HS-27A (cell line): ENCODE measurements around the gene NBPF3.
"Not testable (repeated sequence)": the region's sequence is repeated elsewhere in the genome, so short reads cannot be mapped to it uniquely, and the experiment has no call there.

ENCODE experiments used
- DNase-seq: peaks from one replicate; pipeline ENCODE4 v3.0.0-alpha.2; 2012; ENCODE audit warnings: low read depth, missing footprints

The NBPF3 gene

DNA sequence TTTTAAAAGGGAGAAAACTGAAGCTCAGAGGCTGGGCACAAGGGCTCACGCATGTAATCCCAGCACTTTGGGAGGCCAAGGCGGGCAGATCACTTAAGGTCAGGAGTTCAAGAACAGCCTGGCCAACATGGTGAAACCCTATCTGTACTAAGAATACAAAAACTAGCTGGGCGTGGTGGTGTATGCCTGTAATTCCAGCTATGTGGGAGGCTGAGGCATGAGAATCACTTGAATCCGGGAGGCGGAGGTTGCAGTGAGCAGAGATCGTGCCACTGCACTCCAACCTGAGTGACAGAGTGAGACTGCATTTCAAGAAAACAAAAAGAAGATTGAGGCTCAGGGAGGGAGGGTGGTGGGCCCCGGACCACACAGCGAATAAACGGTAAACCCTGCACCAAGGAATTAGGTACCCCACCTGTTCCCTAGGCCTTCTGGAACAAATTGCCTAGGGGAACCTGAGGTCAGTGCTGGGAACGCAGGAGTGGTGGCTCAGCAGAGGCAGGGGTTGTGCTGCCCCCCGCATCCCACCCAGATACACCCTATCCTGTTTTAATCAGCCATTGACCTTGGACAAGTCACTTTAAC lies 79.6 kb downstream of the NBPF3 start:
- not testable (repeated sequence) for DNase-seq

GRCh38 chr1:21520899-21521716 lies 81.2 kb downstream of the NBPF3 start:
- DNase-seq = no peak

- DNase-seq = no peak
Observed at GRCh38 chr1:21521717-21522060, 81.8 kb downstream of the NBPF3 start.

DNA sequence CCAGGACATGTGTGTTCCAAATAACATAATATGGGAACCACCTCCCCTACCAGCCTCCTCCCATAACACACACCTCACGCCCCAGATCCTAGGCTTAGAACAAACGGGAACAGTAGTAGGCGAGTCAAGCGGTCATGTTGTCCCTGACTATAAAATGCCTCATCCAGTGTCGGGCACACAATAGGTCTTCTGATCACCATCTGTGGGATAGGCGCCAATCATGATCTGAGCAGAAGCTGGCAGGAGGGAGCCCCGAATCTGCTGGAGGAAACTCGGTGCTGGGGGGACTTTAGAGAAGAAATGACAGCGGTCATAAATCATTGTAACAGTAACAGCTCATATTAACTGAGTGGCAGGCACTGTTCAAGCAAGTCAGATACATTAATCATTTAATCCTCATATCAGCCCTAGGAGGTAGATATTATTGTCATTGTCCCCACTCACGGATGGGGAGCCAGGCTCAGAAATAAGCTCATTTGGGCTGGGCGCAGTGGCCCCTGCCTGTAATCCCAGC lies 82.6 kb downstream of the NBPF3 start:
- no peak for DNase-seq

GRCh38 chr1:21523297-21523813 lies 83.4 kb downstream of the NBPF3 start:
- DNase-seq = no peak

DNA sequence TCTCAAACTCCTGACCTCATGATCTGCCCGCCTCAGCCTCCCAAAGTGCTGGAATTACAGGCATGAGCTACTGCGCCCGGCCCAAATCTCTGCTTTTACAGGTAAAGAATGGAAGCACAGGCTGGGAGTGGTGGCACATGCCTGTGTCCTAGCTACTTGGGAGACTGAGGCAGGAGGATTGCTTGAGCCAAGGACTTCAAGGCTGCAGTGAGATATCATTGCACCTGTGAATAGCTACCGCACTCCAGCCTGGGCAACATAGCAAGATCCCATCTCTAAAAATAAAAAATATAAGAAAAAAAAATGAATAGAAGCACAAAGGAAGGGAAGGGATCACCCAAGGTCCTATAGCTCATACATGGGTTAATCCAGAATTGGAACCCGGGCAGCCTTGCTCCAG lies 84.3 kb downstream of the NBPF3 start:
- DNase-seq = no peak

DNA sequence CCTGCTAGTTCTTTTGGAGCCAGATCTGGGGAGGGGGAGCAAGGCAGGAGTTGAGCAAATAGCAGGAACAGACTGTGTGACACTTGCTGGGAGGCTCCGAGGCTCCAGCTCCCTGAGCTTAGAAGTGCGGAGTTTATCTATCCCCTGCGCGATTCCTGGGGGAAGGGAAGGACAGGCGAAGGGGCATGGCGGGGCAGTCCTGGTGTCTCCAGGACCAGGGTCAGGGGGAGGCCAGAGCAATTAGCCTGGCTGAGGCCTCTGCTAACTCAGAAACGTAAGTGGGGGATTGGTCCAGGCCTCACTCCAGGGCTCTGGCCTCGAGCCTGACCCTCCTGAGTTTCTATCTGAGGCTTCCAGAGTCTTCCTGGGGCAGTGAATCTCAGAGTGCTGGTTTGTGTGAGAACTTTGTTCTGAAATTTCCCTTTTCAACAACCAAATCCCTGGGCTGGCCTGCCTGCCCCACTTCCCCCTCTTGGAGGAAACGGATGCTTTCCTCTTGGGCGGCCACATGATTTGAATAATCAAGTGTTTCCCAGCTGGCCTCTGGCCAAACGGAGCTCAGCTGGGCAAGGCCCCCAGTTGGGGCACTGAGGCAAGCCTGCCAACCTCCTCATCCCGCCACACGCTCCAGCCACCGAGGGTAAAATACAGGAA lies 84.9 kb downstream of the NBPF3 start:
- no peak for DNase-seq

- no peak for DNase-seq
Observed at GRCh38 chr1:21525340-21525717, 85.4 kb downstream of the NBPF3 start.

DNA sequence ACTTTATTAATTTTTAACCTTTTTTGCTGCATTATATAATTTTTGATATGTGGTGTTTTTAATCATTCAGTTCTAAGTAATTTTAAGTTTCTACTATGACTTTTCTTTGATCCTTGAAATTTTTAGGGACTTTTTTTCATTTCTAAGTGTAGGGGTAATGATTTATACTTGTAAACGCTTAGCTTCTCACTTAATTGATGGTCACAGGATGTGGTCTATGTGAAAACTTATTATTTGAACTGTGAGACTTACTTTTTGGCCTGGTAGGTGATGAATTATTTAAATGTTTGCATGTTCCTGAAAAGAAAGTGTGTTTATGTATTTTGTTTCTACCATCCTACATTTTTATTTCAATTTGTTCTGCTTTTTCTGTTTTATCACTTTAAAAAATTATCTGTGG lies 86.5 kb downstream of the NBPF3 start:
- no peak for DNase-seq

GRCh38 chr1:21530368-21531016 lies 90.6 kb downstream of the NBPF3 start:
- no peak for DNase-seq

- DNase-seq = no peak
Observed at GRCh38 chr1:21531241-21531640, 91.3 kb downstream of the NBPF3 start.

DNA sequence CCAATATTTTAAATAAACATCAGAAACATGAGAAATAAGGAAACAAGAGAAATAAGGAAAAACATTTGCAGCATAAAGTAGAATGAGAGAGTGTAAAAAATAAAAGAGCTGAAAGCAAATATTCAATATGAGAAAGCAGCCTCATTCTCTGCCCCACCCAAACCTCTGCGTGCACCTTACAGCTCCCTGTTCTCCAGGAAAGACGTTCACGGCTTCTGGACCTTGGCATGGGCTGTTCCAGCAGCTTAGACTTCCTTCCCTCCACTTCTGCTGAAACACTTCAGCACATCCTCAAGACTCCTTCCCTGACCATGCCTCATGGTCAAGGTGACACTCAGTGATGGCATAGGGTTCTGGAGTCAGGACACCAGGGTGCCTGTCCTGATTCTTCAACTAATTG lies 92.6 kb downstream of the NBPF3 start:
- no peak for DNase-seq

GRCh38 chr1:21532992-21533534 lies 93.1 kb downstream of the NBPF3 start:
- no peak for DNase-seq

DNA sequence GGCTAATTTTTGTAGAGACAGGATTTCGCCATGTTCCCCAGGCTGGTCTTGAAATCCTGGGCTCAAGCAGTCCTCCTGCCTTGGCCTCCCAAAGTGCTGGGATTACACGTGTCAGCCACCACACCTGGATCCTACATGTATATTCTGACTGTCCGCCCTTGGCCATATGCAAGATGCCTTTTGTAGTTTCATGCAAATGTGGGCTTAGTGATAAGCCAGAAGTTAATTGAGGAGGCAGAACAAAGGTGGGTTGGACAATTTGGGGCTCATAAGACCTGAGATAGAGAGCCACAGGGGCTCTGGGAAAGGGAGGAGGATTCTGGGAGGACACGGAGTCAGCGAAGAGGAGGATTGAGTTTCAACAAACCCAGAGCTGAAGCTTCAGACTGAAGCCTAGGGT lies 94.2 kb downstream of the NBPF3 start:
- no peak for DNase-seq
